Limb (tissue), 2 donors: Measurements from ENCODE around the gene FOXF1.

ENCODE experiments used
- DNase-seq, 2 donors: peaks; one replicate each; pipeline ENCODE4 v3.0.0-alpha.2; 2016; ENCODE audit errors: extremely low spot score in 2 of 2

The FOXF1 gene

DNA sequence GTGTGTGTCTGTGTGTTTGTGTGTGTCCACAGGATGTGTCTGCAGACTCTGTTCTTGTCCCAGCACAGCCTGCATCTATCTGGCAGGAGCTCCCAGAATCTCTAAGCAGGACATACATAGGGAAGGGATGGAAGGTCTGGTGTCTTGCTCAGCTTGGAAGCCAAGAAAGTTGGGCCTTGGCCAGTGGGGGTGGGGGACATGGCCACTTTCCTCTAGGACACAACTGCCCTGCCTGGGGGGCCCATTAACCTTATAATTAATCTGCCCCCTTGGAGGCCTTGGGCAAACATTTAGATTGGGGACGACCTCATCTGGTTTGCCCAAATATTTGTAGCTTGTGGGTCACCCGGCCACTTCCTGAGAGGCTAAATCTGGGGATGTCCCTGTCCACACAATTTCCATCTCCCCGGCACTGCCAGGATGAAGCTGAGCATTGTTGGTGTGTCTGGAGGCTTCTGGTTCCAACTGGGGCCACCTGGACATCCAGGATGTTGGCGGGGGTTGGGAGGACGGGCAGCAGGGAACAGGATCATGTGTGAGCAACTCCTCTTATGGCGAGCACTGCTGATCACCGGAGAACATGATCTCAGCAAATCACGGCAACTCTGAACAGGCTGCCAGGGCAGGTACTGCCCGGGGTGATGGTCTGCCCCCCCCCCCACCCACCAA lies 17.2 kb upstream of the FOXF1 start:
- peak in 1 of 2 donors; percentile 32 for DNase-seq

DNA sequence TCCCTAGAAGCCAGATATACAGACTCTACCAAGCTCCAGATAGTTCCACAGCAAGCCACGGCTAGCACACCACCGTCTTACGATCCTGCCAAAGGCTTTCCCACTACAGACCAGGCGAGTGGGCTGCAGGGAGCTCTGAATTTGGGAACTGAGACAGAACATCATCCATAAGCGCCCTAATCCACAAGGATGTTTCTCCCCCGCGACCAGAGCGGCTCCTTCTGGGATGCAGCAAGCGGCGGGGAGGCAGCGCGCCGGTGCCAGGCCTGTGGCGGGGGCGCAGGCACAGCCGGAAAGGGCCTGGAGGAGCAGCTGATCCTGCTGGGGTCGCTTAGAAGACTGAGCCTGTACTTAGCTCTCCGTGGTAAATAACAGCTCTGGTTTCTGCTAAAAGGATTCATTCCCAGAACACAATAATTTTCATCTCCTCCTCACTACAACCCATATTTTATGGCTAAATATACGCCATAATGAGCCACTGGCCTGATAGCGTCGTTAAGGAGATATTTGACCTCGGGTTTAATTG lies 16.2 kb upstream of the FOXF1 start:
- peak in 1 of 2 donors; percentile 35 for DNase-seq

DNA sequence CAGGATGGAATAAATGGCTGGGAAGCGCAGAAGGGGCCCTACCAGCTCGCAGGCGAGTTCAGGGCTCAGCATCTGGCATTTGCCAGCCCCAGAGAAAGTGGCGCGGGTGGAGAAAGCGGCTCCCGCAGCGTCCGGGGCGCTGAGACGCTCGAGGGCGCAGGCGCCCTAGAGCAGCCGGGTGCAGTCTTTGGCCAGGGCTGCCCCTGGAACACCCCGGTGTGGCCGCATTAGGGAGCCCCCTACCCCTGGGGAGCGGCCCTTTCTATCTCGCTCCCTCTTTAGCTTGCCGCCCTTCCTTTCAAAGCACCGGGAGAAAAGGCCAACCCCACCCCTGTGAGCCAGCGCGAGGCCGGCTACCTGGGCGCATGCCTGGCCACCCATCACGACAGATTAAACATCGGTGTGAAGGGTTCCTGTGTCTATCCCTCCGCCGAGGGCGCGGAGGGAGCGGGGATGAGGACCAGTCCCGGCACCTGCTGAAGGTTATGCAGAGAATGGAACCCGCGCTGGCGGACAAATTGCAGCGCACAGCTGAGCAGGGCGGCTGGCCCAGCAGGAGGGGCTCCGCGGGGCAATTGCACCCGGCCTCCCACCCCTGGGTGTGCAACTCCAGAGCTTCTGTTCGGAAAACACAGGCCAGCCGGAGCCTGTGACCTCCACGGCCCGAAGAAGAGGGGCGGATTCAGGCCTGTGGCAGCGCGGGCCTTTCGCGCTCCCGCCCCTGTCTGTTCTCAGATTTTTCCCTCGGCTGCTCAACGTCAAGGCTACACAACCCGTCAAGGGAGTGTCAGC lies 15.6 kb upstream of the FOXF1 start:
- peak in 1 of 2 donors; percentile 30 for DNase-seq

DNA sequence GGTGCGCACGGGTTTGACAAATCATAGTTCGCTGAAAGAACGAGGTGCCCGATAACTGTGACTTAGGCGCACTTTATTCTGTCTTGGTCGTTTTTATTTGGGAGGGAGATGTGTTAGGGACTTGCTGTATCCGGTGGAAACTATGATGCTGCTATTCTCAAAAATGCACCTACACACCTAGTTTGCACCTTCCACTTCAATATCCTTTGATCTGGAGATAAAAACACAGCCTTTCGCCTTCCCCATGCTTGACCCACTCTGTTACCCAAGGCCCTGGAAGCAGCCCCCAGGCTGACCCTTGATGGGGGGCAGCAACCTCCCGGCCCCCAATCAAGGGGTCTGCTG lies 15.0 kb upstream of the FOXF1 start:
- no peak for DNase-seq

DNA sequence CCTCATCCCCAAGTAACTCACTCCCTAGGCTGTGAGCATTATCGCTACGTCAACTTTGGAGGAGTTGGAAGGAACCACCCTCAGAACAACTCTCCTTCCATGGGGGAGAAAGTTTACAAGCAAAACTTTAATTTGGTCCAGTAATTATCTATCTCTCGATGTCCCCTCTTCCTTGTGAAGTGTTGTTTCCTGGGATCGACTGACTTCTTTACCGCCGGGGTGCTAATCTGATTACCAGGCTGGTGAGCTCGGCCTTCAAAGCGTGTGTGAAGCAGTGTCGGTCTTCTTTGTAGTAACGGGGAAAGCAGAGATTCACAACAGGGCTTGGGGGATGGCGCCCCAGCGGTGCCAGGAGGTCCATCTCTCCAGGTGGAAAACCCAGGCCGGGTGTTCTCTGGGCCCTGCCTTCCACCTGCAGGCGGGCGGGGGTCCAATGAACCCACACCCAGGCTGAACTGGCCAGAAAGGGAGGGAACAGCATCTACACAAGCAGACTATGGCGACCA lies 14.5 kb upstream of the FOXF1 start:
- DNase-seq = peak in 1 of 2 donors; percentile 38

DNA sequence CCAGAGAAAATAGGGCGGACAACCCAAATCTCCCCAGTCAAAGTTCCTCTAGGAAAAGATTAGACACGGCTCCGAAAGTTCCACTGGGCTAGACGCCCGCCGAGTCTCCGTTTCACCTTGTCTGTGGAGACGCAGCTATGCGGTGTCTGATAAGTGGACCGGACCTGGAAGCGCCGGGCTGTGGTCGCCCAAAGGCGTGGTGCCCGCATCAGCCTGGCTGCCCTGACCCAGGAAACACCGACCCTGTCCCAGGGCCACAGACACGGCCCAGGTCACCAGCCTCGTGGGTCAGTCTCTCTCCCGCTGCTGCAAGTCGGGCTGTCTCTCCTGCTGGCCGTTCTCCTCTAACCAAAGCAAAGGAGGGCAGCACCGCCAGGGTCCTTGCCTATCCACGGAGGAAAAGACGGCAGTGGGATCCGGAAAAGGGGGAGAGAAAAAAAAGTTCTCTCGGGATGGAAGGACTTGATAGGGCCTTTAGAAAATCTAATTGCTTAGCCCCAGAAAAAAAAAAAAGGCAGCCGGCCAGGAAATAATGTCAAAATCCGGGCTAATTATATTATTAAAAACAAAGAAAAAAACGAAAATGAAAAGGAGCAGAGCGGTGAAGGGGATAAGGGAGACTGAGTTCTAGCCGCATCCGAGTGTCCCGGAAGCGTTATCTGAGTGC lies 13.9 kb upstream of the FOXF1 start:
- peak in 1 of 2 donors; percentile 48 for DNase-seq

DNA sequence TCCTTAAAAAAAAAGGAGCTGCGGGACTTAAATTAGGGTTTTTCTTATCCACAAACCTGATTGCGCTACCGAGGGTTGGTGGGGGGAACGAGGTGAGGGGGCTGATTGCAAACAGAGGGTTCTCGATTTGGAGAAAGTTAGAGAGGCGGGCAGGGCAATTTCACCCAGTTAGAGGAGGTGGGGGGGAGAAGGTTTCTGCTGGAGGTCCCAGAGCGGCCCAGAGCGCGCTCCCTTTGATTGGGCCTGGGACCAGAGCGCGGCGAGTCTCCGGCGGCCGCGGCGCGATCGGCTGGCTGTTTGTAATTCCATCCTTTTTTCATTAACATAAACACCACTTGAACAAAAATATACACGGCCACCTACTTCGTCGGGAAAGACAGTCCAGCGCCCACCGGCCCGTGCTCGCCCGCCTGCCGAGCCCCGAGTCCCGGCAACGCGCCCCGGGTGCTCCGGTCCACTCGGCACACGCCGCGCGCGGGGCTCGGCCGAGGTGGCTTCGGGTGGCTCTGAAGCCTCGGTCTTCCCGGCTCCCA lies 13.3 kb upstream of the FOXF1 start:
- DNase-seq = peak in 1 of 2 donors; percentile 26

DNA sequence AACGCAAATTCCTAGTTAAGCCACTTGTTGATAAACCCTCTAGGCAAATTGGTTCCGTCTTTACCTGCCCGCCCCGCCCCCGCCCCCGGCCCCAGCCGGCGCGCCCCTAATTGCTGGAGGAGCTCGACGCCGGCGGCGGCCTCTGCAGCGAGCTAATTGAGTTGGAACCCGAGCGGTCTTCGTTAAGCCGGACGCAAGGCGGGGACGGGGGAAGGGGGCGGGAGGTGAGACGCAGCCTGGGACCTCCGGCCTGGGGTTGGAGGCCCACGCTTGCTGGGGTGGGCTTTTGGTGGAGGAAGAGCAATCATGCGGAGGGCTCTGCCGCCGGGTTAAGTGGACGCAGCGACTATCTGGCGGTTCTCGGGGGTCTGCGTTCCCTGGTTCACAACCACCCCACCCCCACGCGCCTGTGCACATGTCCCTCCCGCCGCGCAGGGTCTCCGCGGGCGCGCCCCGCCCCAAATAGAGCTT lies 12.7 kb upstream of the FOXF1 start:
- peak in 1 of 2 donors; percentile 49 for DNase-seq

DNA sequence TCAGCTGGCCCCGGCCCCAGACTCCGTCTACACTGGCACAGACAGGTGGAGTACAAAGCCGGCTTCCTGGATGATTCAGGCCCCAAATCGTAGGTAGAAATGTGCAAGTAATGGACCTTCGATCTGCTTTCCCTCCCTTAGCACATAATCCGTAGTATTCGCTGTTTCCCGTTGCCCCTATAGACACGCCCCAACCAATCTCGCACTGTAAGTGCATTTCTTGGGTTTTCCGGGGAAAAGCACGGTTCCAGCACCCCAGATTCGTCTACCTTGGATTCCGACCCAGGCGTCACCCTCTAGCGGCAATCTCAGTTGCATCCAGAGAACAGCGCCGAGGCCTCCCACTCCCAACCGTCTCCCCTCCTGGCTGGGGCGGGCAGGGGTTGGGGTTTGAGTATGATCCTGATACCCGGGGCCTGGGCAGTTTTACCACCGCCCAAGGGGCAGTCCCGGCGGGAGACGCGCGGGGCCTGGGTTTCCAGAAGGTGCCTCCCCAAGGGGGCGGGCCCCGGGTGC lies 12.1 kb upstream of the FOXF1 start:
- peak in 1 of 2 donors; percentile 44 for DNase-seq

DNA sequence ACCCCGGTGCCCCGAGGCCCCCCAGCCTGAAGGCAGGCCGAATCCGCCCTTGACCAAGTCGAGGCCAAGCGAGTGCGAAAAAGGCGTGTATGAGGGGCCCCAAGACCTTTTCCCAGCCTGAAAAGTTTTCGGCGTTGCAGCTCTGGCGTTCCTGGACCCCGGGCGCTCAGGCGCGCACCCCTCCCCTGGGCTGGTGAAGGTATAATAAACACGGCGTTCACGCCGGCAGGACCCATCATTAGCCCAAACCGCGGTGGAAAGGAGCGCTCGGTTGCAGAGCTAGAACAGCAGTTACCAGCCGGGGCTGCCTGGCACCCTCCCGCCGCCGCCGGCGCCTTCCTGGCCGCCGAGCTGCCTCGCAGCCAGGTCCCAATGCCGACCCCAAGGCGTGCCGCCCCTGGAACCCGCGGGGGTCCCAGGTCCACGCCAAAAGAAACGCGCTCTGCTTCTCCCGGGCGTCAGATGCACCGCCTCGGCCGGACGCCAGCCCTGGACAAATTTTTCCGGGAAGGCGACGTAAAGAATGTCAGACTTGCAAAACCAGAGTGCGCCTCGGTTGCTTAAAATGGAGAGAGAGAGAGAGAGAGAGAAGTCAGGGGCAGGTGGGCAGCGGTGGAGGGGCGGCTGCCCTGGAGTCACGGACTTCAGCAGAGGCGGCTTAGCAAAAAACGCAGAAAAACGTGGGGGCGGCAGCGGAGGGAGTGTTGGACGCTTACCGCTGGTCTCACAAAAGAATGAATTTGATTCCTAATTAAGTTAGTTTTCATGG lies 11.5 kb upstream of the FOXF1 start:
- peak in 1 of 2 donors; percentile 76 for DNase-seq

DNA sequence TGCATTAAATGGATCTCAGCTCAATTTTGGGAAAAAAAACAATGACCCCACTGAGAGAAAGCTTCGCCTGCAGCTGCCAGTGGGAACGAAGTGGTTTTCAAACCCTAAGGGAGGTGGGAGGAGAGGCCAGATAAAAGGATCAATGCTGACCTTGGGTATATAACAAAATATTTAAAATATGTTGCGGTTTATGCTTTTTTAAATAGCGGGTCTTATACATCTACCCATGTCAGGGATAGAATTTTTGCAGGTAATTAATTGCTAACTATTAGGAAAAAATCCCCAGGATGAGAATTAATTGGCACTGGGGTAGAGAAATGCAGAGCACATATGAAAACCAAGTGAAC lies 10.9 kb upstream of the FOXF1 start:
- no peak for DNase-seq

DNA sequence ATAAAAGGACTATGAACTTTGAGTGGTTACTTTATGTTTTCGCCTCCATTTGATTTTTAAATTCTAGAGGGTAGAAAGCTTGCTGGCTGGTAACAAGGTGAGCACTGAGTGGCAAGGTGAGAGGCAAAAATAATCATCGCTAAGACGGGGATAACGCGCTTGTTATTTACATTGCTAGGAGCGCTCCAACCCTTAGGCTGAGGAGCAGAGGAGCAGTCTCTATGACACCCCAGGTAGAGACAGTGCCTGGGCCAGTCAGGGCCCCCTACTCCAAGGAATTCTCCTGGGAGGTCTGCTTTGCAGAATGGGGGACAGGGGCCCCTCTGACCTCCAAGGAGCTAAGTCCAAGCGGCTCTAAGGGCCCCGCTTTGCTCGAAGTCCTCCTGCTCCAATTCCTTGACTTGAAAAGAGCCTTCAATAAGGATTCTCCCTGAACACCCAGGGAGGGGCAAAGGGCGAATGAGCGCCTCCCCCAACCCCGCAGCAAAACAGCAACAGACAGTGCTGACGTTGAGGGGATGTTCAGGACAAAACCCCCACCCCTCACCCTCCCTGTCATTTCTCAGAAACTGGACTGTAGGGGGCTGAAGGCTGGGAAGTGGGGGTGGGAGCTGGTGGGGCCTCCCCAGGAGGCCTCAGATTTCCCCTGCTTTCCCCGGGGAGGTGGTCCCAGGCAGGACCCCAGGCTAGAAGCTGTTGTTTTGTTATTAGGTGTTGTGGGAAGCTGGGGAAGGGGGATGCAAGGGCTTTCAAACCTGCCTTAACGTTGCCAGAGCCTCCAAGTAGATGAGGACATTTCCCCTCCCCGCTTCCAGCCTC lies 10.2 kb upstream of the FOXF1 start:
- DNase-seq = peak in 1 of 2 donors; percentile 35

DNA sequence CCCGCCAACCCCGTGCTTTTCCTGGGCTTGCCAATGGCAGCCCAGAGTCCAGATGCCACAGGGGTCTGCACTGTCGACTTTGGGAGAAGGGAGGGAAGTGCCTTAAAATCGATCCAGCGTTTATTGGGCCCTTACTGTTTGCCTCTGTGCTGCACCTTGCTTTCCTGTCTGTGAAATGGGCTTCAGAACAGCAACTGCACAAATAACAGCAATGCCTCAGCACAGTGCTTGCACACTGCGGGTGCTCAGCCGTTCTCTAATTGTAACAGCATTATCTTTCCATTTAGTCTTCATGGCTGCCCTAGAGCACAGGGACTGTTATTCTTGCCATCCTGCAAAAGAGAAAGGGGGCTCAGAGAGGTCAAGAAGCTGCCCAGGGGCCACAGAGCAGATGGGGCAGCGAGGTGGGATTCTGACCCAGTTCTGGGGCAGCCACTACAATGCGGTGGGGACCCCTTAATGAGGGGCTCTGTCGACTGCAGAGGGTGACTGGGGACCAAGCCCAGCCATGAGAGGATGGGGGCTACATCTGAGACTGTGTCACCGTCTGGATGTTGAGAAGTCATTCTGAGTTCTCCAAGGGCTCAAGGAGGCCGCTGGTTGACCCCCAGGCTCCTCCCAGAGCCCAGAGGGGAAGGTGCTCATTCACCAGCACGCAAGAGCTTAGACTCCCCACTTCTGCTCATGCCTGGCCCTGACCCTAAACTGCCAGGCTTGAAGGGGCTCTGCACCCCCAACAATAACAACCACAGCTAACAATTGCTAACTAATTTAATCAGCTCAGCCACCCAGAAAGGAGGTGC lies 9.4 kb upstream of the FOXF1 start:
- DNase-seq = peak in 1 of 2 donors; percentile 31

DNA sequence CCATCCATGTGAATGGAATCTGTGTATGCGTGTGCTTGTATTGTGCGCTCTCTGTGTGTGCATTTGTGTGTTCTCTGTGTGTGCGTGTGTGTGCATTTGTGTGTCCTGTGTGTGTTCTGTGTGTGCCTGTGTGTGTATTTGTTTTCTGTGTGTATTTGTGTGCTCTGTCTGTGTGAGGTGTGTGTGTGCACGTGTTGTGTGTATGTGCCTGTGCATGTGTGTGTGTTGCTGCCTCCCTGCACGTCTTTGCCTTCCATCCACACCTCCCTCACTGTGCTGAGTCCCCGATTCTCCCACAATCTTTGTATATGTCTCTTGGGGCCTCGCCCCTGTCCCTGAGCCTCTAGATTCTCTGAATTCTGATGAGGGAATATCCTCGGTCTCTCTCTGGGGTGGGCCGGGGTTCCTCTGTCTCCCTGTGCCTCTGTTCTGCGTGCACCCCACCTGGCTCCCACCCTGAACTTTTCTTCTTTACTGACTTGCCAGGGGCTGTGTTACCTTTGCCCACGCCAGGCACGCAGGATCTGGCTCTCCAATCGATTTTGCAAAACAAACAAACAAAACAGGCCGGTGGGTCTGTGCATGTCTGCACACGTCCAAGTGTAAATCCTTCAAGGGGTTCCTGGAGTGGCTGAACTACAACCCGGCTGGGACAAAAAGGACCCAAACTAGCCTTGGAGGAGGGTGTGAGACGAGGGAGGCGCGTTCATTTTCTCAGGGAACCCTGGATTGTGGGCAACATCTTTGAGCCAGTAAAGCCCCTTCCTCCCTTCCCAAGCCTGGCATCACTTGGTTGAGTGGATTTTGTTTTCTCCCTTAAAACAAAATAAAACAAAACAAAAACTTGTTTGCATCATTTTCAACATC lies 8.1 kb upstream of the FOXF1 start:
- peak in 1 of 2 donors; percentile 29 for DNase-seq

DNA sequence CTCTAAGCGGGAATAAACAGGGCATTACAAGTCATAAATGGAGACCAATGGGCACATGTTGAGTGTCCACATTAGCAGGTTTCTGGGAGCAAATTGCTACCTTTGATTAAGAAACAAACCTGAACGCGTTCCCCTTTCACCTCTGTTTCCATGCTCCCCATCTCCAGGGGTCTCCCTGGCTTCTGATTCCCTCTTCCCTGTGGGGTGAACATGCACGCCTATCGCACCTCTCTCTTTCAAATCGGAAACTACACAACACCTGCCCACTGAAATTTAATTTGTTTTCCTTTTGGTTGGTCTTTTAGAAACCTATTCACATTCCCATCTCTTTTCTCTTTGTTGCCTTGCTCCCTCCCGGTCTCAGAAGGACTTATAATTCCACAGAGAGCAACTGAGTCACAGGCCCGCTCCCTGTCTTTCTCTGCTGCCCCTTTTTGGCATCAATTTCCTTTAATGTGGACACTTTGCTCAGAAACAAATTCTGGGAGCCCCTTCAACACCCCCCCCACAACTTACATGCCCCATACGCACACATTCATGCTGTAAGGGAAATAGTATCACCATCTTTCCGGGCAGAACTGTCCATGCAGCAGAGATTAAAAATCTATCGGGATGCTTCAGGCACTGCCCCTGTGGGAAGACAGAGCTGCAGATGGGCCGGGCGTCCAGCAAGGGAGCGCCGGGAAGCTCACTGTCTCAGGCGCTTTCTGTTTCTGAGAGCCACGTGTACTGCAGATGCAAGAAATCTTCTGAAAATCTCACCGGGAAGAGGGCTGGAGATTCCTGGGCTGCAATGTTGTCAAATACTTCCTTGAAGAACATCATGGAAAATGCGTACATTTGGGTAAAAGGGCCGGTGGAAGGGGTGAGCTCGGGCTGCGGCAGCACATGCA lies 7.2 kb upstream of the FOXF1 start:
- DNase-seq = peak in 1 of 2 donors; percentile 43

DNA sequence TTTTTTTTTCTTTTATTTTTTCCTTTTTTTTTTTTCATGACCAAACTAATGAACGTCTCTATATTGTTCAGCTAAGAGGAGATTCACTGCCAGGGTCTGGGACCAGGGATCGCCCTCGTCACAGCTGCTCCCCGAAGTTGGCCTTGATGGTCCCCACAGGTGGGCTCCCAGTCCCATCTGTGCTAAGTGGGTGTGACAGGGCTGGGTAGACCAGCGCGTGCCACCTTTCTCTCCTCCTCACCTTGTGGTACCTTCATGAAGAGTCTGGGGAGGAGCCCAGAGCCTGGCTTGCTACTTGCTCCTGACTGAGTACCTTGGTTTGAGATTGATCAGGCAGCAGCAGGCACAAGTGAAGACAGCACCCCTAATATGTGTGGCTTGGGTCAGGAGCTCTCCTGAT lies 6.5 kb upstream of the FOXF1 start:
- DNase-seq = peak in 1 of 2 donors; percentile 24
